Lung microvascular endothelial cell (primary cell): ENCODE results near the gene DDAH2. TPM values are rescaled to one million over a fixed set of nuclear protein-coding genes. Genes with fewer than 3 reads are reported as not detected.

ENCODE experiments used
- DNase-seq, 2 donors: peaks; one replicate each; pipeline versions ENCODE4 v3.0.0 to v3.0.0-alpha.2; 2010; ENCODE audit warnings: low read depth in 2 of 2
- total RNA-seq: library from RNA; depleted of rRNA; stranded (reverse); fragments of >200 nt; gene quantifications from 2 replicates; pipeline ENCODE4 v1.2.1, GENCODE V29; 2014

Gene DDAH2
- 109 and 159 TPM in 2 replicates for total RNA-seq

GRCh38 chr6:31728767-31729514, at the start of gene DDAH2:
DDAH2 (minus strand) TSS chr6:31729299; CDS start chr6:31729161, 138 bp downstream.
- no peak for DNase-seq

DNA sequence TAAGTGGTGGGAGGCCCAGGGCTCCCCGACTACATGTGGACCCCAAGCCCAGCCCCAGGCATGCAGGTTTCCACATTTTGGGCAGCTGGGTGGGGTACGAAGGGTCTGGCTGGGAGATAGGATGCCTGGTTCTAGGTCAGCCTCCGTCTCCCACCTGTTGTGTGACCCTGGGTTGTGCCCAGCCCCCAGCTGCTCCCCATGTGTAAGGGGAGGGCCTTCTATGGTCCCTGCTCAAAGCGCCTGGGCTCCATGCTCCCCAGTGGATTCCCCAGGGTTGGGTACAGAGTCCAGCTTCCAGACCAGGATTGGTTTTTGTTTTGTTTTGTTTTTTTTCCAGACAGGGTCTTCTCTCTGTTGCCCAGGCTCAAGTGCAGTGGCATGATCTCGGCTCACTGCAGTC, 49.1 kb upstream of the DDAH2 start:
- no peak for DNase-seq

DNA sequence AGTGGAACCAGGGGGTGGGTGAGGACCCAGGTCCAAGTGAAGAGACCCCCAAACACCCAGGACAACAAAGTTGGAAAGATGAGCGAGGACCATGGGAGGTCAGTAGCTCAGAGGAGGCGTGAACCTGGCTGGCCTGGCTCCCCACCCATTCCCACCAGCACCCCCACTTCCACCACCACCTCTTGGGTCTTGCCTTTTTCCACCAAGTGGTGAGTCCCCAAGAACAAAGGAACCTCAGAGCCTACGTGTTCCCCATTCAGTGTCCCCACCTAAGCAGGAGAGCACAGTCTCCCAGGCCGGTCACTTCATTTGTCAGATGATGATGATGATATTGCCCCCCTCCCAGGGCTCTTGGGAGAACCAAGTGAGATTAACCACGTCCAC, 48.6 kb upstream of the DDAH2 start:
- no peak for DNase-seq

DNA sequence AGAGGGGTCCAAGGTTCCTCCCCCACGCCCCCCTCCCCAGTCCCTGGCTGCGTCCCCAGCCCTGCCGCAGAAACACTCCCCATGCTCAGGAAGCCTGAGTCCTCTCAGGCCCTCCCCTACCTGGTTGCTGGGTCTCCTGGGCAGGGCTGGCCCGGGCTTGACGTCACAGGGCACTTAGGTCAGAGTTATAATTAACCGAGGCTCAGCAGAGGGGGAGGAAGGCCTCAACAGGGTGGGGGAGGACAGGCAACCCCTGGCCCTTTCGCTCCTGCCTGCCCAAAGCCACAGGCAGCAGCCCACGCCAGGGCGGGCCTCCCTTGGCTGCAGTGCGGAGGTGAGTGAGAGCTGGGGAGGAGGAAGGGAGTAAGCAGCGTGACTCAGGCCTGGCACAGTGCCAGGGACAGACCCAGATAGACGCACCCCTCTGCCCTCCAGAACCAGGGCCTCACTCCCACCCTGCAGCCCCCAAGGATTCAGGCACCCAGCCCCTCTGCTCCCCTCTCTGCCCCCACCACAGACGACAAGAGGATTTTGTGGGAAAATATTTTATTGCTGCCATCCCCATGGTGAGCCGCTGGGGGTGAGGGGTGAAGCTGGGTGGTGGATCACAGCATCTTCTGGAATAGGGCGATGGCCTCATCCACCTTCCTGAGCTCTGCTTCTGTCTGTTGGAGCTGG, 48.0 kb upstream of the DDAH2 start, which contains the start of gene VWA7:
TSS of gene VWA7 (minus strand) at position 340 of the 678 bp plus-strand sequence. CDS start 549 bp downstream, outside the sequence.
- DNase-seq = peak; percentile 51 to 55

DNA sequence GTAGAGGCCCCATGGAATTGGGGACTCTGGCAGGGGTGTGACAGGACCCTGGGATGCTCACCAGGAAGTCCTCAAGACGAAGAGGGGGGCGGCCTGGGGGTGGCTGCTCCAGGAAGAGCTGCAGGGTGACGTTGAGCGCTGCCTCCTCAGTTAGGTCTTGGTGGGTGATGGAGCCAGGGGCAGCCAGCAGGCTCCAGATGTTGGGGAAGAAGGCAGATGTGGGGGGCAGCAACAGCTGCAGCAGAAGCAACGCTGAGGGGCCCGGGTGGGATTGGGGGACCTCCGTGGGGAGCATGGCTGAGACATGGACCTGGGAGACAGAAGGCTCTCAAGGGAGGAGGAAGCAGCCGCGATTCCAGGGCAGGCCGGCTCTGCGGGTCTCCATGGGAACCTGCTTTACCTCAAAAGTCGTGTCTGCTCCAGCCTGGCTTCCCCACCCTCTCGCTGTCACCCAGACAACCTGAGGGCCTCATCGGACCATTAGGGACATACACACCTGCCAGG, 47.4 kb upstream of the DDAH2 start:
- DNase-seq = no peak

DNA sequence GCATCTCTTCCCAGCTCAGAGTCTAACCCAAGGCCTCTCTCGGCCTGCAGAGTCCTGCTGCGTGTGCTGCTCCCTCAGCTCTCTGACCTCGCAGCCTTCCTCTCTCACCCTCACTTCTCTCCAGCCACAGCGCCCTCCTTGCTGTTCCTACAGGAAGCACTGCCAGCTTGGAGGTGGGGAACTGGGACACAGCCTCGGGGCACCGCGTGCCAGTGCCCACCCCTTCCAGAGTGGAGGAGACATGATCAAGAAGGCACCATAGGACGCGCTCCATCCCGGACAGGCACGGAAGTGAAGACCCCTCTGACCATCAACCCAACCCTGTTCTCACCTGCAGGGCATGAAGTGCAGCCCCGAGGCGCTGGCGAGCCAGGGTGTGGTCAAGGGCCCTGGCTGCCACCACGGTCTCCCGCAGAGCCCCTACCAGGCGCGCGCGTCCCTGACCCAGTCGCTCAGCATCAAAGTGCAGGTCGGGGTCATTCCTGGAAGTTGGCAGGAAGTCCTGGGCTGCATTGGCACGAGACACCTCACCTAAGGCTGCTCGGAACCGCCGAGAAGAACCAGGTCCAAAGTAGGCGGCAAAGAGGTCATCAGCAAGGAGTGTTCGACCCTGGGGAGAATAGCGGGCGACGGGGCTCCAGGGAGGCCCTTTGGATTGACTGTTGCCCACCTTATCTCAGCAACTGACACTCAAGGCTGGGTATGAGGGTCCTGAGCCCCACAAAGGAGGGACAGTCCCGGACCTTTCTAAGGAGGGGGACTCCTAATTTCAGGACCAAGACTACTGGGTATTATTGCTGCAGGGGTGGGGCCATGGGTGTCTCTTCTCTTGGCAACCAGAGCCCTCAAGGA, 46.8 kb upstream of the DDAH2 start:
- no peak for DNase-seq

GRCh38 chr6:31775184-31775583, 46.1 kb upstream of the DDAH2 start:
- no peak for DNase-seq

- DNase-seq = no peak
Measured at GRCh38 chr6:31771992-31772358, 42.9 kb upstream of the DDAH2 start.

DNA sequence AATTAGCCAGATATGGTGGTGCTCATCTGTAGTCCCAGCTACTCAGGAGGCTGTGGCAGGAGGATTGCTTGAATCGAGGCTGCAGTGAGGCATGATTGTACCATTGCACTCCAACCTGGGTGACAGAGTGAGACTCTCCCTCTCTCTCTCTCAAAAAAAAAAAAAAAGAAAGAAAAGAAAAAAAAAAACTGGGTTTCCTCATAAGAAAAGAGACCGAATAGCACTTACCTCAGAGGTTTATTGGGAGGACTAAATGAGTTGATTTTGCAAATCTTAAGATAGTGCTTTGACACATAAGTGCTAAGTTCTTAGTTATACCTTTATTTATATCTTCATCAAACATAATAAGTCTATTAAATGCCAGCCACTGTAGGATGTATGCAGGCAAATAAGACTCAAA, 41.8 kb upstream of the DDAH2 start:
- DNase-seq = no peak

GRCh38 chr6:31769684-31770371, 40.7 kb upstream of the DDAH2 start:
- peak; percentile 59 to 73 for DNase-seq

- DNase-seq = peak in 1 of 2 donors; percentile 45
Measured at GRCh38 chr6:31768363-31769257, 39.5 kb upstream of the DDAH2 start.

DNA sequence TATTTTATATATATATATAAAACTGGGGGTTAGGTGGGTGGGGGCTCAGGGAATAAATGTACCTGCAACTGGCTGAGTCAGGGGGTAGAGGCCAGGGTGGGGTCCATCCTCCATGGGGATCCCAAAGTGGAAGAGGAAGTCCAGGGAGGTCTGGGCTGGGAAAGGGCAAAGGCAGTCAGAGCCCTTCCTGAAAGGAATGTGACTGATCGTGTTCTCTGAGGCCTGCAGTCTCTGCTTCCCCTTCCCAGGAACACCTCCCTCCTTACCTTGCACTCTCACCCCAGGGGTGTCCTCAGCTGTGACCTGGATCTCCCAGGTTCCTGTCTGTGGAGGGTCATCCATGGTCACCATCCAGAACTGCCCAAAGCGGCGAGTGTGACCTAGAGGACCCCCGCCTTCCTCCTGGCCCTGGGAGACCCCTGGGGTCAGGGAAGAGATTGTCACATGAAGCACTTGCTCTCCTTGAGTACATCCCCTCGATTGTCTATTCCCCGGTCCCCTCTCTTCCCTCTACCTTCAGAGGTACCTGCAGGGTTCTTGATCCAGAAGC, 38.1 kb upstream of the DDAH2 start:
- DNase-seq = no peak

GRCh38 chr6:31765910-31766794, 37.1 kb upstream of the DDAH2 start:
- DNase-seq = peak; percentile 20 to 61

GRCh38 chr6:31765559-31765909, 36.4 kb upstream of the DDAH2 start:
- no peak for DNase-seq

GRCh38 chr6:31764198-31764597, 35.1 kb upstream of the DDAH2 start:
- DNase-seq = no peak

GRCh38 chr6:31763619-31763940, 34.5 kb upstream of the DDAH2 start:
- DNase-seq = peak; percentile 73 to 93

DNA sequence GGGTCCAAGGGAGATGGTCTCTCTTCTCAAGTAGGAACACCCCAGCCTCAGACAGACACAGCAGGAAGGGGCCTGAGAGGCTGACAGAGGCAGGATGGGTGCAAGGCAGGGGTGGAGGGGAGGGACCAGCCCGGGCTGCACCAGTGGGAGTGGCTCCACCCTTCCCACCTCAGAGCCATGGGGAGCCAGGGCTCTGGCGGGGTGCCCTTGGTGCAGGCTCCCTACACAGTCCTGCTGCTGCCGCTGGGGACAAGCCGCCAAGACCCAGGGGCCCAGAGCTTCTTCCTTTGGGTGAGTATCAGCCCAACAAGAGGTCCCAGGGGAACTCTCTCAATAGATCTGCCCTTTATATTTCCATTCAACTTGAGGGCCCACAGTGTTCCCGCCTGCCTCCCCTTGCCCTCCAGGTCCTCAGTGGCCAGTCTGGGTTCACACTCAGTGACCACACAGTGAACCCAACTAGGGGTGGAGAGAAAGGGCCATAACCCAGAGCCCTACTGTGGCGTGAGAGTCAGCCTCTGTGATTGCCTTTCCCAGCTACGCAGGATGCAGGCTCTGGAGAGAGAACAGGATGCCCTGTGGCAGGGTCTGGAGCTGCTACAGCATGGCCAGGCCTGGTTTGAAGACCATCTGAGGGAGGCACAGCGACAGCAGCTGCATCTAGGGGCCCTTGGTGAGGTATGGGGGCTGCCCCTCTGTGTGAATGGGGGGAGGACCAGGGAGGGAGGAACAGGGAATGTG, 33.9 kb upstream of the DDAH2 start:
- peak in 1 of 2 donors; percentile 14 for DNase-seq

- DNase-seq = no peak
Measured at GRCh38 chr6:31762356-31762755, 33.3 kb upstream of the DDAH2 start, which contains the start of gene SAPCD1. SAPCD1 (plus strand) TSS chr6:31762656; CDS start chr6:31763055, 399 bp downstream.
